ENCODE measurements around the gene AP4S1. TPM values are rescaled to one million over a fixed set of nuclear protein-coding genes. Genes with fewer than 3 reads are reported as not detected.
"Not testable (repeated sequence)": the region's sequence is repeated elsewhere in the genome, so short reads cannot be mapped to it uniquely, and the experiment has no call there.

Gene AP4S1
- polyA plus RNA-seq, 3 donors: 18.6 to 21.2 (median 20.1) TPM

DNA sequence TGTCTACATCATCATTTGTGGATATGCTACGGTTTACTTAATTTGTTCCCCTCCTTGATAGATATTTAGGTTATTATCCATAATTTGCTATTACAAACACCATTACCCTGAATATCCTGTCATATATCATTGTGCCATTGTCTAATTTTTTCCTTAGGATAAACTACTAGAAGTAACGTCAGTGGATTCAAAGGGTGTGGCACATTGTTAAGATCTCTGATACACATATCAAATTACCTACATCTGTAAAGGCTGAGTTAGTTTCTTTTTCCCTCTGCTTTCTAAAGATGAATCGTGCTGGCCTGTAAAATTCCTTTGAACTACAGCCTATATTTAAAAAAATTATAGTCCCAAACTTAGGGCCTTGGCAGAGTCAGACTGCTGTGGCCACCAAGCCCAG, 54.6 kb downstream of the AP4S1 start:
- DNase-seq (ENCODE audit: low read depth in 3 of 3, low spot score in 2 of 3): no peak

DNA sequence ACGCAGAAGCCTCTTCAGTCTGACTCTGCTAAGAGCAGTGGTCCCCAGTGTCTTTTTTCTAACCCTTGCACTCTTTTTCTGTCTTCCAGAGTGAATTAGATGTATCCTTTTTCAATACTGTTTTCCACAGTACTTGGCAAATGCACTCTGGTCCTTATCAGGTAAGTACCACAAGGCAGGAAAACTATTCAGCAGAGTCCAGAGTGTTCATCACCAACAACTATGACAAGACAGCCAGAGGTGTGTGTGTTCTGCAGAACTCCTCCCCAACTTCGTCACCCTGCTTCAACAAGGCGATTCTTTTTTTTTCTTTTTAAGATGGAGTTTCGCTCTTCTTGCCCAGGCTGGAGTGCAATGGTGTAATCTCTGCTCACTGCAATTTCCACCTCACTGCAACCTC, 55.0 kb downstream of the AP4S1 start:
- DNase-seq (ENCODE audit: low read depth in 3 of 3, low spot score in 2 of 3): no peak

DNA sequence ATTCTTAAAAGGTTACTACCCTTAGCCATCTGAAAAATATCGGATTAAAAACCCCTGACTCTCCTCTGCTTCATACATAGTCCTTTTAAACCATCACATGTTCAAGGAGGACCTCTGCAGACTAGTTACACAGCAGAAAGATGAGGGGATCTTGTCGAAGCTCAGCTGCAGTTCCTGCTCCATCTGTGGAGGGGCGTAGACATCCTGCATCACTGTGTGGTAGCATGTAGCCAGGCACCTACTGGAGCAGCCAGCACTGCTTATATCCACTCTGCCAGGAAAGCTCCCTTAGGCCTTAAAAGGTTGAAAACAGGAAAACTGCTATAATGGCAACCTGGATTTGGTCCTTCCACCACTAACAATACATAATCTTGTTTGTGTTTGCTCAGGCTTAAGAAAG, 58.3 kb downstream of the AP4S1 start:
- no peak for DNase-seq (ENCODE audit: low read depth in 3 of 3, low spot score in 2 of 3)

DNA sequence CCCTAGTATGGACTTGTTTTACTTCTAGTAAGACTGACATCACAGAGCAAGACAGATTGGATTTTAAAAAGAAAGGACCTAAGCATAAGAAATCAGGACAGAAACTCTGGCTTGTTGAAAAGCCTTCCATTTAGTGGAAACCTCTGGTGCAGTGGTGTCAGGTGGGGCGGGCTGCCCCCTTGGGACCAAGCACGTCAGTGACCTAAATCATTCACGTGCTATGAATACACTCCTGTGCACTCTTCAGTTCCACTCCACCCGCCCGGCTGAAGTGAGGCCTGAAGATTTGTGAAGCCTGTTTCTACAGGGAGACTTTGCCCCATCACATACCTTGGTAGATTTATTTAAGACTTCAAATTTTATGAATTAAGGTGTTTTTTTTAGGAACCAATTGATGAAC, 58.9 kb downstream of the AP4S1 start:
- no peak for DNase-seq (ENCODE audit: low read depth in 3 of 3, low spot score in 2 of 3)

DNA sequence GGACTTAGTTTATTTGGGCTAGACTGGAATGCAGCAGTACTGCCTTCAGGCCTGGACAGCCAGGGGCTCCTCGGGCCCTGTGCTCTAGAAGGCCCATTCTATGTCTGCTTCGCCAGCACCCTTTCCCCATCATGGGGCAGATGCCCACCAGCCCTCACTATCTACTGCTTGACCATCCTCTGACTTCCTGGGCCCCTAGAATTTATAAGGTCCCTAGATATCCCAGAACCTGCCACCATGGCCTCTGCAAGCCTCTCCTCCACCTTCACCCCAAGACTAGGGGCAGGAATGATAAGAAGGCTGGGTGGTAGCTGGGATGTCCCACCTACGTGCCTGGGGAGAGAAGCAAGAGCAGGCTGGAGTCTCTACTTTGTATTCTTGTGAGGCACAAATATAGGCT, 59.6 kb downstream of the AP4S1 start:
- DNase-seq (ENCODE audit: low read depth in 3 of 3, low spot score in 2 of 3): no peak

DNA sequence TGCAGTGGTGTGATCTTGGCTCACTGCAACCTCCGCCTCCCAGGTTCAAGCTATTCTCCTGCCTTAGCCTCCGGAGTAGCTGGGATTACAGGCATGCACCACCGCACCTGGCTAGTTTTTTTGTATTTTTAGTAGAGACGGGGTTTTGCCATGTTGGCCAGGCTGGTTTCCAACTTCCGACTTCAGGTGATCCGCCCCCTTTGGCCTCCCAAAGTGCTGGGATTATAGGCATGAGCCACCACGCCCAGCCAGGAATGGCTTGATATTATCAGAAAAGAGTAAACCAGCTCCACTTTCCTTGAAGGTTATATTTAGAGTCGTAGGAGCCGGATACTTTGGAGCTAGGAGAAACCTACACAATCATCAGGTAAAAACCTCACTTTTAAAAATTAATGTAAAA, 61.0 kb downstream of the AP4S1 start:
- DNase-seq (ENCODE audit: low read depth in 3 of 3, low spot score in 2 of 3): not testable (repeated sequence)

DNA sequence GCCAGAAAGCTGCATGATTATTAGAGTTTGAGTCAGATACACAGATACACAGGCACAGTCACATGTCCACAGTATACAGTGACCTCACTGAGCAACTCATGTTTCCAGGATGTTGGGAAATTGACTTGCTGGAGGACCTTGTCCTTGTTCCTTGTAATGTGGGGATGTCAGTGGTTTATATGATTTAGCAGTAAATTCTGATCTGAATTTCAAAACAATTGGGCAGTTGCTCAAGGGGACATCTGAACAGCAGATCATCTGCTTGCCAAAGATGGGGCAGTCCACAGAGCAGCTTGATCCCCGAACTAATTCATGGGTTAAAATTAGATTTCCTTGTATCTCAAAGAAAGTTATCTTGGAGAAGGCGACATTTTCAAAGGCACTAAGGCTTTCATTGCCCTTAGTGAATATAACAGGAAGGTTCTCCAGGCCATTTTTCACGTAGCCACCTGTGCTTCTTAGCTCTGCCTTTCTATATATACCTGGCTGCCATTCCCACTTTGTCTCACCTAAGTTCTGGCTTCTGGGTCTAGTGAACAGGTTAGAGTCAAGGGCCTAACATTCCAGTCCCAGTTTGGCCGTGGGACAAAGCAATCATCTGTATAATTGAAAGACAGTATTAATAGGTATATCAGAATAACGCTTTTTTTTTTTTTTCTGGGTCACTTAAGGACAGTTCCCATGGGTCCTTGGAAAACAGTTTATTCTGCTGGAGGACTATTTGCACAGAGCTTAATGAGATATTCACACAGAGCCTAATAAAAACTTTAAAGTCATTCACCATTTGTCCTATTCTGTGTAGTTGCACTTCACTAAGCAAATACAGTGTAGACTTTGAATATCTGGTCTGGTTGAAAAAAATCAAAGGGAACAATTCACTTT, 65.7 kb downstream of the AP4S1 start:
- no peak for DNase-seq (ENCODE audit: low read depth in 3 of 3, low spot score in 2 of 3)

DNA sequence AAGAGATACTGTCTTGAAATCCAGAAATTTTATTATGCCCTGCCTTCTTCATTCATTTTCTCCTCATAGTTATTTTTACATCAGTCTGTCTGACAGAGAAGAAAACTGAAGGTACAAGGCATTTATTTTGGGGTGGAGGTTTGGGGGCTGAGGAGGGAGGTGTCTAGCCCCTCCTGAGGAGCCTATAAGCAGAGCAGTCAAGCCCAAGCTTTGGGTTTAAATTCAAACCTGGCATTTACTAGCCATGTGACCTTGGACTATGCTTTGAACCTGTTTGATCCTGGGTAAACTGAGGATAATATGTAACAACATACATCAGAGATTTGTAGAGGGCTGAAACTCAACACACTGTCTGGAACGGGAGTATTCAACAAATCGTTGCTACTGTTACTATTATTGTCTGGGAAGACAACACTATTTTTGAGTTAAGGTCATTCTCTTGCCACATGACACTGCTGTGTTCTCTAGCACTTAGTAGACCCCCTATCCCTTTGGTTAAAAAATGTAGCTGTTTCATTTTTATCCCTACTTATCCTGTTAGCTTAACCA, 66.8 kb downstream of the AP4S1 start:
- DNase-seq (ENCODE audit: low read depth in 3 of 3, low spot score in 2 of 3): no peak

DNA sequence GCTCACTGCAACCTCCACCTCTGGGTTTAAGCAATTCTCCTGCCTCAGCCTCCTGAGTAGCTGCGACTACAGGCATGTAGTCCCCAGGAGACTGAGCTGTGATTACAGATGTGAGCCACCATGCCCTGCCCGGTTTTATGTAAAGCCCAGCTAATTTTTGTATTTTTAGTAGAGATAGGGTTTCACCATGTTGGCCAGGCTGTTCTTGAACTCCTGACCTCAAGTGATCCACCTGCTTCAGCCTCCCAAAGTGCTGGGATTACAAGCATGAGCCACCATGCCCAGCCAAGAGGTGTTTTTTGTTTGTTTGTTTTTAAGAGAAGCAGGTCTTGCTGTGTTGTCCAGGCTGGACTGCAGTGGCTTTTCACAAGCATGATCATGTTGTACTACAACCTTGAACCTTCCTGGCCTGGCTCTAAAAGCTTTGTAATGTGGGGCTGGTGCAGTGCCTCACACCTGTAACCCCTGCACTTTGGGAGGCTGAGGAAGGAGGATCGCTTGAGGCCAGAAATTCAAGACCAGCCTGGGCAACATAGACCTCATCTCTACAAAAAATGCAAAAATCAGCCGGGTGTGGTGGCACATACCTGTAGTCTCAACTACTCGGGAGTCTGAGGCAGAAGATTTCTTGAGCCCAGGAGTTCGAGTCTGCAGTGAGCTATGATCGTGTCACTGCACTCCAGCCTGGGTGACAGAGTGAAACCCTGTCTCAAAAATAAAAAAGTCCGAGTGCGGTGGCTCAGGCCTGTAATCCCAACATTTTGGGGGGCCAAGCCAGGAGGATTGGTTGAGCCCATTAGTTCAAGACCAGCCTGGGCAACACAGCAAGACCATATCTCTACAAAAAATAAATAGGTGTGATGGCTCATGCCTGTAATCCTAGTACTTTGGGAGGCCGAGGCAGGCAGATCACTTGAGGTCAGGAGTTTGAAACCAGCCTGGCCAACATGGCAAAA, 68.7 kb downstream of the AP4S1 start:
- not testable (repeated sequence) for DNase-seq (ENCODE audit: low read depth in 3 of 3, low spot score in 2 of 3)

DNA sequence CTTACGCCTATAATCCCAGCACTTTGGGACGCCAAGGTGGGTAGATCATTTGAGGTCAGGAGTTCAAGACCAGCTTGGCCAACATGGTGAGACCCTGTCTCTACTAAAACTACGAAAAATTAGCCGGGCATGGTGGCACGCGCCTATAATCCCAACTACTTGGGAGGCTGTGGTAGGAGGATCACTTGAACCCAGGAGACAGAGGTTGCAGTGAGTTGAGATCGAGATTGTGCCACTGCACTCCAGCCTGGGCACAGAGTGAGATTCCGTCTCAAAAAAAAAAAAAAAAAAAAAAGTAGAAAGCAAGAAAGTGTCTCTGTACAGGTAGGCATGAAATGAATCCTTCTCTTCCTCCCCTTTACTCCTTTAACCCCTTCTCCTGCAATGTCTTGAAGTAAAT, 70.4 kb downstream of the AP4S1 start:
- DNase-seq (ENCODE audit: low read depth in 3 of 3, low spot score in 2 of 3): not testable (repeated sequence)

DNA sequence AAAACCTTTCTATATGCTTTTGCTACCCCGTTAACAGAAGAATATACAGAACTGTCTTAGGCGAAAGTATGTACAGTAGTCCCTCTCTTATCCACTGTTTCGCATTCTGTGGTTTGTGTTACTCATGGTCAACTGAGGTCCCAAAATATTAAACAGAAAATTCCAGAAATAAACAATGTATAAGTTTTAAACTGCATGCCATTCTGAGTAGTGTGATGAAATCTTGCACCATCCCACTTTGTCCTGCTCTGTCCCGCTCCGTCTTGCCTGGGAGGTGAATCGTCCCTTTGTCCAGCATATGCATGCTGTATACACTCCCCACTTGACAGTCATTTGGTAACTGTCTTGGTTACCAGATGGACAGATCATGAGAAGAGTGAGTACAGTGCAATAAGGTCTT, 70.8 kb downstream of the AP4S1 start:
- DNase-seq (ENCODE audit: low read depth in 3 of 3, low spot score in 2 of 3): no peak

DNA sequence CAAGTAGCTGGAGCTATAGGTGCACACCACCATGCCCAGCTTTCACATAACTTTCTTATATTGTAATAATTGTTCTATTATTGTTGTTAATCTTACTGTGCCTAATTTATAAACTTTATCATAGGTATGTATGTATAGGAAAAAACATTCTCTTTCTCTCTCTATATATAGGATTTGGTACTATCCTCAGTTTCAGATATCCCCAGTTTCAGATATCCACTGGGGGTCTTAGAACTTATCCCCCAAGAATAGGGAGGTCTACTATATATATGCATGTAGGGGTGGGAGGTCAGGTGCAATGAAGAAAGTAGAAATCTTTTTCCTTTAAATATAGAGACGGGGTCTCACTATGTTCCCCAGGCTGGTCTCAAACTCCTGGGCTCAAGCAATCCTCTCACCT, 71.6 kb downstream of the AP4S1 start:
- no peak for DNase-seq (ENCODE audit: low read depth in 3 of 3, low spot score in 2 of 3)

DNA sequence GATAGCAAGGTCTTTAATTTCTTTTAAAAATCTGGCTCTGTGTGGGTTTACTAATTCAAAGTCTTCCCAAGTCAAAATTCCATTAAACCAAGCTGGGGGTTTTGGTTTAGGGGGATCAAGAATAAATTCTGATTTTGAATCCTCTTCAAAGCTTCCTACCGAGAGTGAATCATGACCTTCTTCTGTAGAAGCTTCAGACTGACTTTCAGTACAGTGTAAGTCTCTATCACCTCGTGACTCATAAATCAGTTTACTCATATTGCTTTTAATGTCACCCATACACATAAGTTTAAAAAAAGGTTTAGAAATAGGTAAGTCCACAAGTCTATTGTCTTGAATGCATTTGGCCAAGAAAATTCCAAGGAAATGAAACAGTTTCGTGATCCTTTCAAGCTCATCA, 81.3 kb downstream of the AP4S1 start:
- no peak for DNase-seq (ENCODE audit: low read depth in 3 of 3, low spot score in 2 of 3)

DNA sequence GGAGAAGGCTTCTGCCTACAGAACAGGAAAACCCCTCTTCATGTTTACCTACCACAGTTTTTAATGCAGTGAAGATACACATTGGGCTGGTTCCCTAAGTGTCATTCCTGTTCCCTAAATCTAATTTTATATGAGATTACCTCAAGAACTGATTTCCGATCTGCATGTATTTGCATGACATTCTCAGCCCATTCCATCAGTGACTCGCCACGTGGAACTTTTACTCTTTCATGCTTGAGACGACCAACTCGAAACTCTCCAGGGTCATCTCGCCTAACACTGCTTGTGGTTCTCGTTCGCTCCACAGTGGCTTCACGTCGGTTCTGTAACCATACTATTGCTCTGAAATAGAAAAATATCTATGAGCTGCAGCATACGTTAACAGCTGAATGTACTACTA, 83.8 kb downstream of the AP4S1 start:
- DNase-seq (ENCODE audit: low read depth in 3 of 3, low spot score in 2 of 3): no peak

DNA sequence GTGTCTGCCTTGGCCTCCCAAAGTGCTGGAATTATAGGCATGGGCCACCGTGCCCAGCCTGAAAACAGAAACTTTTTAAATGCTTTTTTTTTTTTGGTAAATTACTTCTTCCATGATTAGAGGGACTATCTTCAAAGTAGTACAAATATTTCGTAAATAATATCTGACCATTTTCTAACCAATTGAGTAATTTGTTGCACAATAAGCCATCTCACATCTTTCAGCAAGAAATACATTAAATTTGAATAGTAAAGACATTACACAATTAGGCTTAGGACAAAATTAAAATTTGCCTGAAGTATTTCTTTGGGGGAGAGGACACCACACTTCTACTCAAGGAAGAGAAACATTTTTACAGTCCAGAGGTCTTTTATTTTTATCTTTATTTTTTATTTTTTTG, 85.4 kb downstream of the AP4S1 start:
- DNase-seq (ENCODE audit: low read depth in 3 of 3, low spot score in 2 of 3): no peak

DNA sequence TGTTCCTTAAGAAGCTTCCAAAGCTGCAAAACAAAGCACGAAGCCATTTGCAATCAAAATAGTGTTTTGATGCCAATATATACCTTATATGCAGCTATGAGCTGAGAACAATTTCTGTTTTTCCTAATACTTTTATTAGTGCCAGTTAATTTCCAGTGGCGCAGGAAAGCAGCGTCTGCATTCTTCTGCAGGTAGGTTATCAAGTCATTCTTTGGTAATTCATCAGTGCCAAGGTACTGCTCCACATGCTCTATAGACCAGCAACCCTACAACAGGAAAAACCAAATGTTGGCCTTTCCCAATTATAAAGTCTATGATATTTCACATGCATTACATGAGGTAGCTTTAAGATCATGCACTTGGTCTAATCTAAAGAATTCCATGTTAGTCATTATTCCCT, 88.3 kb downstream of the AP4S1 start:
- DNase-seq (ENCODE audit: low read depth in 3 of 3, low spot score in 2 of 3): no peak

DNA sequence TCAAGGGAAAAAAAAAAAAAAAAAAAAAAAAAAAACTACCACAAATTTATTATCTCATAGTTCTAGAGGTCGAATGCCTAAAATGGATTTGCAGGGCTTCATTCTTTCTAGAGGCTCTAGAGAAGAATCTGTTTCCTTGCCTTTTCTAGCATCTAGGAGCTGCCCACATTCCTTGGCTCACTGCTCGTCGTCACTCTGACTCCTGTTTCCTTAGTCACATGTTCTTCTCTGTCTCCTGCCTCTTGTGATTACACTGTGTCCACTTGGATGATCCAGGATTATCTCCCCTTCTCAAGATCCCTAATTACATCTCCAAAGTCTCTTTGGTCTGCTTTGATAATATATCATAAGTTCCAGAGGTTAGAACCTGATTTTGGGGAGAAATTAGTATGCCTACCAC, 93.4 kb downstream of the AP4S1 start:
- no peak for DNase-seq (ENCODE audit: low read depth in 3 of 3, low spot score in 2 of 3)

DNA sequence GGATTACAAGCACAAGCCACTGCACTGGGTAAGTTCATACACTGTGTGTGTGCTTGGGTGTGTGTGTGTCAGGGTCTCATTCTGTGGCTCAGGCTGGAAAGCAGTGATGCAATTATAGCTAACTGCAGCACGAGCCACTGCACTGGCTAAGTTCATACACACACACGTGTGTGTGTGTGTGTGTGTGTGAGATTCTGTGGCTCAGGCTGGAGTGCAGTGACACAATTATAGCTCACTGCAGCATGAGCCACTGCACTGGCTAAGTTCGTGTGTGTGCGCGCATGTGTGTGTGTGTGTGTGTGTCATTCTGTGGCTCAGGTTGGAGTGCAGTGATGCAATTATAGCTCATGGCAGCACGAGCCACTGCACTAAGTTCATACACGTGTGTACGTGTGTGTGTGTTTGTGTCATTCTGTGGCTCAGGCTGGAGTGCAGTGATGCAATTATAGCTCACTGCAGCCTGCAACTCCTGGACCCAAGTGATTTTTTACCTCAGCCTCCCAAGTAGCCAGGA, 96.7 kb downstream of the AP4S1 start:
- no peak for DNase-seq (ENCODE audit: low read depth in 3 of 3, low spot score in 2 of 3)

DNA sequence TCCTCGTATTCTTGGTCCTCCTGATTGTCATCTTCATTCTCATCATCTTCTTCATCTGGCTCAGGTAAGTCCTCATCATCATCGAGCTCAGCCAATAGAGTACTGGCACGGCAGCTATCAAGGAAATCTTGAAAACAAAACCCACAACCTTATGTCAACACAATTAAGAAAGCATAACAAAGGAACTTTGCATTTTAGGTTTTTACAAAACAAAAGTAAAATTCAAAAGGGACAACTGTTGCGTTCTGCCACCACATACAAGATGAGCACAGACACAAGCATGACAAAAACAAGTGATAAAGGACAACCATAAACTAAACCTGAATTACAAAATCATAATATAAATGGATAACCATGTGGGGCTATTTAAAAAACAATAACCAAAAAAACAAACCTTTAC, 97.5 kb downstream of the AP4S1 start:
- DNase-seq (ENCODE audit: low read depth in 3 of 3, low spot score in 2 of 3): no peak

DNA sequence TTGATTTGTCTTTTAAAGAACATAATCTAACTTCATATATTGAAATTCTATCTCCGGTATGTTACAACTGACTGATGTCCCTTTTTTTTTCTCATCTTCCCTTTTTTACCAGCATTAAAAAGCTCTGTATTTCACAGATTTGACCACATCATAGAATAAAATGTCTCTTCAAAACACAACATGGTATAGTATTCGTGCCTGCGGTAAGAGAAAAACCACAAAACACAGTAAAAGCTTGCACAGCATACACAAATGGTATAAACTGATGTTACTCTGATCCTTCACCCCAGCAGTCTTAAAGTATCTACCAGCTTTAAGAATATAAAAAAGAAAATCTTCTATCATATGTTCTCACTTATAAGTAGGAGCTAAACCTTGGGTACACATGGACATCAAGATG, 98.7 kb downstream of the AP4S1 start:
- DNase-seq (ENCODE audit: low read depth in 3 of 3, low spot score in 2 of 3): no peak

DNA sequence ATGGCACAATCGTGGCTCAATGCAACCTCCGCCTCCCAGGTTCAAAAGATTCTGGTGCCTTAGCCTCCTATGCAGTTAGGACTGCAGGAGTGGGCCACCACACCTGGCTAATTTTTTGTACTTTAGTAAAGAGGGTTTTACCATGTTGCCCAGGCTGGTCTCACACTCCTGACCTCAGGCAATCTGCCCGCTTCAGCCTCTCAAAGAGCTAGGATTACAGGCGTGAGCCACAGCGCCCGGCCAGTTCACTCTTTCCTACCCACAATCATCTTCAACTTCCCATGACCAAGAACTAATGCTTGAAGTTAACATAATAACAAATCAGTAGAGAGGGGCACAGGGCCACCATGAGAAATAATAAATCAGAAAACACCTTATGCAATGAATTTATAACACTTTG, 99.8 kb downstream of the AP4S1 start:
- no peak for DNase-seq (ENCODE audit: low read depth in 3 of 3, low spot score in 2 of 3)

All from right renal cortex interstitium (tissue), 3 donors.